HEK293 (cell line): ENCODE results near the gene TPP2.

Experiments
- CTCF ChIA-PET: fragments of 350-600 bp; formaldehyde crosslinking; extraction: SDS; loops from one replicate; lab custom pipeline; 2021; ENCODE audit warnings: antibody characterized with exemption; lab: Yijun Ruan, JAX
- POLR2A ChIA-PET: fragments of 300-600 bp; formaldehyde crosslinking; extraction: SDS; loops from one replicate; lab custom pipeline; 2020; ENCODE audit warnings: antibody characterized with exemption, inconsistent platforms; lab: Yijun Ruan, JAX
- H3K27ac ChIP-seq: fragments of 200-500 bp; sonication (Bioruptor generic); 2 replicates; pipeline ENCODE4 v1.5.1; 2014; ENCODE audit warnings: low read depth, low read length, control low read depth, inconsistent platforms; ENCODE audit errors: extremely low read depth
- H3K36me3 ChIP-seq, 2 experiments: fragments of 200-500 bp in 1 of 2; sonication (Bioruptor generic) in 1 of 2; 1 replicate in 1 of 2; 2 replicates in 1 of 2; pipeline ENCODE4 v1.5.1; 2014 to 2017; ENCODE audit warnings: inconsistent platforms in 2 of 2, low read length in 2 of 2; ENCODE audit not compliant: control insufficient read depth in 2 of 2, insufficient read depth in 1 of 2
- H3K4me1 ChIP-seq: fragments of 200-500 bp; sonication (Bioruptor generic); 2 replicates; pipeline ENCODE4 v1.5.1; 2014; ENCODE audit warnings: mild to moderate bottlenecking, low read length, inconsistent platforms; ENCODE audit not compliant: control insufficient read depth, insufficient read depth
- H3K4me3 ChIP-seq: 2 replicates; pipeline ENCODE4 v1.5.1; 2011; ENCODE audit warnings: low read depth, mild to moderate bottlenecking, control low read depth, low read length, moderate library complexity
- H3K9me3 ChIP-seq: fragments of 200-500 bp; sonication (Bioruptor generic); 2 replicates; pipeline ENCODE4 v1.5.1; 2014; ENCODE audit warnings: low read depth, low read length, inconsistent platforms; ENCODE audit not compliant: control insufficient read depth, insufficient read depth
- KLF8 ChIP-seq: fragments of 450-650 bp; formaldehyde crosslinking; IDR thresholded peaks from 2 replicates; pipeline ENCODE4 v1.5.1; 2016; ENCODE audit warnings: missing biosample characterization, missing genetic modification characterization
- KLF9 ChIP-seq: fragments of 450-650 bp; formaldehyde crosslinking; IDR thresholded peaks from 2 replicates; pipeline ENCODE4 v1.5.1; 2016; ENCODE audit warnings: missing biosample characterization, missing genetic modification characterization, low read depth
- REPIN1 ChIP-seq: fragments of 450-650 bp; formaldehyde crosslinking; IDR thresholded peaks from 2 replicates; pipeline ENCODE4 v1.5.1; 2017; ENCODE audit warnings: missing biosample characterization, missing genetic modification characterization, low read depth
- SCRT1 ChIP-seq: fragments of 450-650 bp; formaldehyde crosslinking; IDR thresholded peaks from 2 replicates; pipeline ENCODE4 v1.5.1; 2016; ENCODE audit warnings: missing biosample characterization, missing genetic modification characterization, borderline replicate concordance
- SP3 ChIP-seq: fragments of 450-650 bp; formaldehyde crosslinking; IDR thresholded peaks from 2 replicates; pipeline ENCODE4 v1.5.1; 2016; ENCODE audit warnings: missing biosample characterization, missing genetic modification characterization
- SP7 ChIP-seq: fragments of 450-650 bp; formaldehyde crosslinking; IDR thresholded peaks from 2 replicates; pipeline ENCODE4 v1.5.1; 2016; ENCODE audit warnings: missing biosample characterization, missing genetic modification characterization
- WT1 ChIP-seq: fragments of 450-650 bp; formaldehyde crosslinking; IDR thresholded peaks from 2 replicates; pipeline ENCODE4 v1.5.1; 2016; ENCODE audit warnings: missing biosample characterization, missing genetic modification characterization
- ZBTB20 ChIP-seq: fragments of 450-650 bp; formaldehyde crosslinking; IDR thresholded peaks from 2 replicates; pipeline ENCODE4 v1.5.1; 2016; ENCODE audit warnings: missing biosample characterization, missing genetic modification characterization
- ZBTB26 ChIP-seq: fragments of 450-650 bp; formaldehyde crosslinking; optimal IDR thresholded peaks from 2 replicates; pipeline ENCODE3; 2016; ENCODE audit warnings: missing biosample characterization, mild to moderate bottlenecking, missing genetic modification characterization
- ZFP41 ChIP-seq: fragments of 450-650 bp; formaldehyde crosslinking; IDR thresholded peaks from 2 replicates; pipeline ENCODE4 v1.5.1; 2016; ENCODE audit warnings: missing biosample characterization, missing genetic modification characterization, borderline replicate concordance
- ZIC2 ChIP-seq: fragments of 450-650 bp; formaldehyde crosslinking; IDR thresholded peaks from 2 replicates; pipeline ENCODE4 v1.5.1; 2016; ENCODE audit warnings: missing biosample characterization, missing genetic modification characterization
- ZNF146 ChIP-seq: fragments of 450-650 bp; formaldehyde crosslinking; IDR thresholded peaks from 2 replicates; pipeline ENCODE4 v1.5.1; 2016; ENCODE audit warnings: missing biosample characterization, missing genetic modification characterization
- ZNF214 ChIP-seq: fragments of 450-650 bp; formaldehyde crosslinking; IDR thresholded peaks from 2 replicates; pipeline ENCODE4 v1.5.1; 2017; ENCODE audit warnings: missing biosample characterization, mild to moderate bottlenecking, missing genetic modification characterization, borderline replicate concordance
- ZNF24 ChIP-seq: fragments of 450-650 bp; formaldehyde crosslinking; IDR thresholded peaks from 2 replicates; pipeline ENCODE4 v1.5.1; 2016; ENCODE audit warnings: missing biosample characterization, missing genetic modification characterization
- ZNF248 ChIP-seq: fragments of 450-650 bp; formaldehyde crosslinking; IDR thresholded peaks from 2 replicates; pipeline ENCODE4 v1.5.1; 2017; ENCODE audit warnings: missing biosample characterization, missing genetic modification characterization
- ZNF335 ChIP-seq: fragments of 450-650 bp; formaldehyde crosslinking; conservative IDR thresholded peaks from 2 replicates; pipeline ENCODE4 v1.5.1; 2016; ENCODE audit warnings: missing biosample characterization, missing genetic modification characterization
- ZNF426 ChIP-seq: fragments of 450-650 bp; formaldehyde crosslinking; IDR thresholded peaks from 2 replicates; pipeline ENCODE4 v1.5.1; 2017; ENCODE audit warnings: missing biosample characterization, missing genetic modification characterization, mild to moderate bottlenecking, inconsistent platforms, moderate library complexity
- ZNF514 ChIP-seq: fragments of 450-650 bp; formaldehyde crosslinking; IDR thresholded peaks from 2 replicates; pipeline ENCODE4 v1.5.1; 2016; ENCODE audit warnings: missing biosample characterization, missing genetic modification characterization
- ZNF600 ChIP-seq: fragments of 450-650 bp; formaldehyde crosslinking; IDR thresholded peaks from 2 replicates; pipeline ENCODE4 v1.5.1; 2016; ENCODE audit warnings: missing biosample characterization, missing genetic modification characterization
- ZNF654 ChIP-seq: fragments of 450-650 bp; formaldehyde crosslinking; IDR thresholded peaks from 2 replicates; pipeline ENCODE4 v1.5.1; 2016; ENCODE audit warnings: low read depth, missing biosample characterization, missing genetic modification characterization
- ZNF776 ChIP-seq: fragments of 450-650 bp; formaldehyde crosslinking; IDR thresholded peaks from 2 replicates; pipeline ENCODE4 v1.5.0; 2017; ENCODE audit warnings: missing biosample characterization, missing genetic modification characterization, borderline replicate concordance
- ZNF843 ChIP-seq: fragments of 450-650 bp; formaldehyde crosslinking; IDR thresholded peaks from 2 replicates; pipeline ENCODE4 v1.5.1; 2016; ENCODE audit warnings: missing biosample characterization, missing genetic modification characterization
- TF ChIP-seq, protein P1 (sequence below): sonication (generic); formaldehyde crosslinking; IDR thresholded peaks from 2 replicates; pipeline ENCODE4 v1.8.1; 2022; ENCODE audit warnings: mild to moderate bottlenecking, moderate library complexity, missing genetic modification reagents
- TF ChIP-seq, protein P2 (sequence below): fragments of 450-650 bp; formaldehyde crosslinking; IDR thresholded peaks from 2 replicates; pipeline ENCODE4 v1.5.1; 2016; ENCODE audit warnings: missing biosample characterization, missing genetic modification characterization
- TF ChIP-seq, protein P3 (sequence below): fragments of 450-650 bp; formaldehyde crosslinking; IDR thresholded peaks from 2 replicates; pipeline ENCODE4 v1.5.1; 2017; ENCODE audit warnings: missing biosample characterization, missing genetic modification characterization

TPP2 gene

GRCh38 chr13:102591988-102592781, 4.6 kb upstream of the TPP2 start (continued):
- peak; percentile 56 for TF ChIP-seq ZNF654
- peak; percentile 98 for TF ChIP-seq ZNF335 (tag by site-specific recombination)
- peak; percentile 39; the same call in 1 of the 2 replicates for TF ChIP-seq ZNF24 (tag by site-specific recombination)
- 0 out of 2 replicates have a peak, but pooled peaks have one; percentile 14 for TF ChIP-seq WT1 (tag by site-specific recombination)
- no peak for TF ChIP-seq ZIC2 (tag by site-specific recombination)
- no peak for TF ChIP-seq ZNF248 (tag by site-specific recombination)
- TF ChIP-seq KLF8 (tag by site-specific recombination), result no peak
- peak; percentile 56 for TF ChIP-seq SP7
- TF ChIP-seq ZNF514 (tag by site-specific recombination), result no peak
- TF ChIP-seq KLF9, result peak; percentile 47; the same call in 1 of the 2 replicates
- peak; percentile 53; the same call in 1 of the 2 replicates for TF ChIP-seq SP3 (tag by site-specific recombination)
- TF ChIP-seq, protein P1, sequence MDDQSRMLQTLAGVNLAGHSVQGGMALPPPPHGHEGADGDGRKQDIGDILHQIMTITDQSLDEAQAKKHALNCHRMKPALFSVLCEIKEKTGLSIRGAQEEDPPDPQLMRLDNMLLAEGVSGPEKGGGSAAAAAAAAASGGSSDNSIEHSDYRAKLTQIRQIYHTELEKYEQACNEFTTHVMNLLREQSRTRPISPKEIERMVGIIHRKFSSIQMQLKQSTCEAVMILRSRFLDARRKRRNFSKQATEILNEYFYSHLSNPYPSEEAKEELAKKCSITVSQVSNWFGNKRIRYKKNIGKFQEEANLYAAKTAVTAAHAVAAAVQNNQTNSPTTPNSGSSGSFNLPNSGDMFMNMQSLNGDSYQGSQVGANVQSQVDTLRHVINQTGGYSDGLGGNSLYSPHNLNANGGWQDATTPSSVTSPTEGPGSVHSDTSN (CRISPR knock-in tag), result 0 out of 2 replicates have a peak, but pooled peaks have one; percentile 22
- no peak for TF ChIP-seq ZNF776 (tag by site-specific recombination)
- no peak for TF ChIP-seq REPIN1 (tag by site-specific recombination)
- TF ChIP-seq SCRT1 (tag by site-specific recombination), result no peak
- TF ChIP-seq ZFP41 (tag by site-specific recombination), result no peak
- TF ChIP-seq ZBTB26, result peak; percentile 33
- TF ChIP-seq ZNF600, result peak; percentile 99
- TF ChIP-seq, all 188 proteins: peak for 38

- Histone ChIP-seq H3K4me1 (0 out of 2 replicates have a peak, but pooled peaks cover 2% of the 10 kb centered on the region), H3K27ac (no peak overlapping the region)
- no peak for TF ChIP-seq ZBTB20 (tag by site-specific recombination)
- no peak for TF ChIP-seq ZNF146 (tag by site-specific recombination)
- no peak for TF ChIP-seq ZNF214 (tag by site-specific recombination)
- TF ChIP-seq ZNF843 (tag by site-specific recombination), result no peak
- TF ChIP-seq, protein P2, sequence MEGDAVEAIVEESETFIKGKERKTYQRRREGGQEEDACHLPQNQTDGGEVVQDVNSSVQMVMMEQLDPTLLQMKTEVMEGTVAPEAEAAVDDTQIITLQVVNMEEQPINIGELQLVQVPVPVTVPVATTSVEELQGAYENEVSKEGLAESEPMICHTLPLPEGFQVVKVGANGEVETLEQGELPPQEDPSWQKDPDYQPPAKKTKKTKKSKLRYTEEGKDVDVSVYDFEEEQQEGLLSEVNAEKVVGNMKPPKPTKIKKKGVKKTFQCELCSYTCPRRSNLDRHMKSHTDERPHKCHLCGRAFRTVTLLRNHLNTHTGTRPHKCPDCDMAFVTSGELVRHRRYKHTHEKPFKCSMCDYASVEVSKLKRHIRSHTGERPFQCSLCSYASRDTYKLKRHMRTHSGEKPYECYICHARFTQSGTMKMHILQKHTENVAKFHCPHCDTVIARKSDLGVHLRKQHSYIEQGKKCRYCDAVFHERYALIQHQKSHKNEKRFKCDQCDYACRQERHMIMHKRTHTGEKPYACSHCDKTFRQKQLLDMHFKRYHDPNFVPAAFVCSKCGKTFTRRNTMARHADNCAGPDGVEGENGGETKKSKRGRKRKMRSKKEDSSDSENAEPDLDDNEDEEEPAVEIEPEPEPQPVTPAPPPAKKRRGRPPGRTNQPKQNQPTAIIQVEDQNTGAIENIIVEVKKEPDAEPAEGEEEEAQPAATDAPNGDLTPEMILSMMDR (tag by site-specific recombination), result no peak
- TF ChIP-seq, protein P3, sequence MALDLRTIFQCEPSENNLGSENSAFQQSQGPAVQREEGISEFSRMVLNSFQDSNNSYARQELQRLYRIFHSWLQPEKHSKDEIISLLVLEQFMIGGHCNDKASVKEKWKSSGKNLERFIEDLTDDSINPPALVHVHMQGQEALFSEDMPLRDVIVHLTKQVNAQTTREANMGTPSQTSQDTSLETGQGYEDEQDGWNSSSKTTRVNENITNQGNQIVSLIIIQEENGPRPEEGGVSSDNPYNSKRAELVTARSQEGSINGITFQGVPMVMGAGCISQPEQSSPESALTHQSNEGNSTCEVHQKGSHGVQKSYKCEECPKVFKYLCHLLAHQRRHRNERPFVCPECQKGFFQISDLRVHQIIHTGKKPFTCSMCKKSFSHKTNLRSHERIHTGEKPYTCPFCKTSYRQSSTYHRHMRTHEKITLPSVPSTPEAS (tag by site-specific recombination), result no peak
- no peak for TF ChIP-seq ZNF426 (tag by site-specific recombination)
- TF ChIP-seq, all 188 proteins: peak for 0
- Histone ChIP-seq H3K9me3 (no peaks in the 10 kb centered on the region), H3K4me3 (no peak overlapping the region), H3K36me3 (no peaks in the 10 kb centered on the region)
- CTCF ChIA-PET, result interaction anchor here (0.7 to 5.9 kb wide), 3 partner anchors 13 to 268 kb away, joined by 3 to 35 read pairs (median 3); no protein-coding TSS in a partner anchor
- POLR2A ChIA-PET, result no interaction called here
Measured at GRCh38 chr13:102593466-102593865, 3.3 kb upstream of the TPP2 start.
